Stomach smooth muscle (tissue), 2 donors: ENCODE measurements around the gene PSMG2.
"Not testable (repeated sequence)": the region's sequence is repeated elsewhere in the genome, so short reads cannot be mapped to it uniquely, and the experiment has no call there.

ENCODE experiments used
- H3K27ac ChIP-seq: one replicate; pipeline ENCODE4 v1.7.0; 2013; ENCODE audit warnings: mild to moderate bottlenecking, low read length, inconsistent platforms
- H3K27me3 ChIP-seq, 2 donors: one replicate each; pipeline ENCODE4 v1.7.0; 2013; ENCODE audit warnings: low read length in 2 of 2; ENCODE audit not compliant: insufficient read depth in 2 of 2, control insufficient read depth in 1 of 2
- H3K36me3 ChIP-seq, 2 donors: one replicate each; pipeline ENCODE4 v1.7.0; 2013; ENCODE audit warnings: low read length in 2 of 2; ENCODE audit not compliant: control insufficient read depth in 2 of 2, insufficient read depth in 2 of 2
- H3K4me1 ChIP-seq: one replicate; pipeline ENCODE4 v1.7.0; 2013; ENCODE audit warnings: low read length; ENCODE audit not compliant: control insufficient read depth, insufficient read depth
- H3K4me3 ChIP-seq, 2 donors: one replicate each; pipeline ENCODE4 v1.7.0; 2013; ENCODE audit warnings: low read length in 2 of 2
- H3K9ac ChIP-seq, 2 donors: one replicate each; pipeline ENCODE4 v1.7.0; 2013; ENCODE audit warnings: low read length in 2 of 2, mild to moderate bottlenecking in 1 of 2
- H3K9me3 ChIP-seq, 2 donors: one replicate each; pipeline ENCODE4 v1.7.0; 2013; ENCODE audit warnings: low read length in 2 of 2; ENCODE audit not compliant: control insufficient read depth in 2 of 2
- donor health status: healthy.
- donor health status: Pancreatic carcinoma.

The PSMG2 gene

GRCh38 chr18:12750076-12750714 is 47.4 kb downstream of the PSMG2 start:
- Histone ChIP-seq H3K36me3 (no peaks in the 10 kb centered on the region), H3K27me3 (no peaks in the 10 kb centered on the region), H3K9me3 (no peaks in the 10 kb centered on the region), H3K4me1 (no peaks in the 10 kb centered on the region), H3K27ac (no peak overlapping the region), H3K4me3 (no peak overlapping the region), H3K9ac (no peak overlapping the region)

GRCh38 chr18:12750715-12751502 is 48.1 kb downstream of the PSMG2 start:
- Histone ChIP-seq H3K4me1 (no peaks in the 10 kb centered on the region), H3K9ac (no peak overlapping the region), H3K36me3 (no peaks in the 10 kb centered on the region), H3K27me3 (no peaks in the 10 kb centered on the region), H3K27ac (no peak overlapping the region), H3K9me3 (no peaks in the 10 kb centered on the region), H3K4me3 (no peak overlapping the region)

GRCh38 chr18:12751503-12751884 is 48.7 kb downstream of the PSMG2 start:
- no peak overlapping the region for H3K4me3 ChIP-seq

GRCh38 chr18:12751891-12752290 is 49.0 kb downstream of the PSMG2 start:
- Histone ChIP-seq H3K27me3 (no peaks in the 10 kb centered on the region), H3K36me3 (no peaks in the 10 kb centered on the region), H3K4me3 (no peak overlapping the region), H3K4me1 (no peaks in the 10 kb centered on the region), H3K9ac (no peak overlapping the region), H3K9me3 (no peaks in the 10 kb centered on the region), H3K27ac (no peak overlapping the region)

More at GRCh38 chr18:12751503-12751884, 48.7 kb downstream of the PSMG2 start:
- Histone ChIP-seq H3K4me1 (no peaks in the 10 kb centered on the region), H3K36me3 (no peaks in the 10 kb centered on the region), H3K27me3 (no peaks in the 10 kb centered on the region), H3K9ac (no peak overlapping the region), H3K9me3 (no peaks in the 10 kb centered on the region), H3K27ac (no peak overlapping the region)

GRCh38 chr18:12754511-12754910 is 51.7 kb downstream of the PSMG2 start:
- Histone ChIP-seq H3K9ac (no peak overlapping the region), H3K4me3 (no peak overlapping the region), H3K27ac (no peak overlapping the region), H3K9me3 (no peaks in the 10 kb centered on the region), H3K4me1 (no peaks in the 10 kb centered on the region), H3K36me3 (no peaks in the 10 kb centered on the region), H3K27me3 (no peaks in the 10 kb centered on the region)

GRCh38 chr18:12755606-12756005 is 52.8 kb downstream of the PSMG2 start:
- not testable (repeated sequence) for H3K4me1 ChIP-seq, H3K9me3 ChIP-seq, H3K36me3 ChIP-seq, H3K27me3 ChIP-seq, H3K9ac ChIP-seq, H3K27ac ChIP-seq, H3K4me3 ChIP-seq

- not testable (repeated sequence) for H3K4me1 ChIP-seq, H3K36me3 ChIP-seq, H3K27ac ChIP-seq, H3K27me3 ChIP-seq, H3K4me3 ChIP-seq, H3K9ac ChIP-seq, H3K9me3 ChIP-seq
These were observed 53.9 kb downstream of the PSMG2 start for GRCh38 chr18:12756619-12757239.

GRCh38 chr18:12758566-12758965 is 55.7 kb downstream of the PSMG2 start:
- H3K9me3 ChIP-seq, H3K27me3 ChIP-seq, H3K4me3 ChIP-seq, H3K36me3 ChIP-seq, H3K9ac ChIP-seq, H3K4me1 ChIP-seq, H3K27ac ChIP-seq: not testable (repeated sequence)

GRCh38 chr18:12765126-12765525 is 62.3 kb downstream of the PSMG2 start:
- Histone ChIP-seq H3K27me3 (peaks cover 0 to 2% of the 10 kb centered on the region in 2 donors), H3K36me3 (no peaks in the 10 kb centered on the region), H3K4me3 (no peak overlapping the region), H3K27ac (no peak overlapping the region), H3K4me1 (no peaks in the 10 kb centered on the region), H3K9me3 (no peaks in the 10 kb centered on the region), H3K9ac (no peak overlapping the region)

GRCh38 chr18:12765586-12765985 is 62.7 kb downstream of the PSMG2 start:
- no peak overlapping the region for H3K9ac ChIP-seq

GRCh38 chr18:12766986-12767433 is 64.2 kb downstream of the PSMG2 start:
- no peak overlapping the region for H3K9ac ChIP-seq
- peaks cover 0 to 2% of the 10 kb centered on the region in 2 donors for H3K27me3 ChIP-seq
- no peak overlapping the region for H3K27ac ChIP-seq
- no peaks in the 10 kb centered on the region for H3K9me3 ChIP-seq
- no peaks in the 10 kb centered on the region for H3K36me3 ChIP-seq
- H3K4me3 ChIP-seq, result no peak overlapping the region
- no peaks in the 10 kb centered on the region for H3K4me1 ChIP-seq

More at GRCh38 chr18:12765586-12765985, 62.7 kb downstream of the PSMG2 start:
- H3K27me3 ChIP-seq, result peaks cover 0 to 2% of the 10 kb centered on the region in 2 donors
- no peak overlapping the region for H3K27ac ChIP-seq
- no peaks in the 10 kb centered on the region for H3K4me1 ChIP-seq
- no peaks in the 10 kb centered on the region for H3K9me3 ChIP-seq
- H3K36me3 ChIP-seq, result no peaks in the 10 kb centered on the region
- no peak overlapping the region for H3K4me3 ChIP-seq
